ENCODE measurements around the gene TMPRSS4.

GRCh38 chr11:118084656-118085055 is 7.8 kb downstream of the TMPRSS4 start:
- TF ChIP-seq CTCF (conservative IDR thresholded peaks at IDR 0.05) (no peak), ZFX (IDR thresholded peaks at IDR 0.05) (no peak)

Data from C4-2B (cell line).